Glomerular endothelial cell (primary cell): ENCODE measurements around the gene DSE. TPM values are rescaled to one million over a fixed set of nuclear protein-coding genes. Genes with fewer than 3 reads are reported as not detected.

Source experiments
- DNase-seq: peaks from one replicate; pipeline ENCODE4 v3.0.0-alpha.2; 2011; ENCODE audit warnings: low read depth, low spot score; ENCODE audit errors: extremely low read depth
- total RNA-seq: library from RNA; depleted of rRNA; stranded (reverse); fragments of >200 nt; gene quantifications from 2 replicates; pipeline ENCODE4 v1.2.3, GENCODE V29; 2015

The DSE gene
- total RNA-seq, 1 donor from 2014 or later = 21.5 TPM

DNA sequence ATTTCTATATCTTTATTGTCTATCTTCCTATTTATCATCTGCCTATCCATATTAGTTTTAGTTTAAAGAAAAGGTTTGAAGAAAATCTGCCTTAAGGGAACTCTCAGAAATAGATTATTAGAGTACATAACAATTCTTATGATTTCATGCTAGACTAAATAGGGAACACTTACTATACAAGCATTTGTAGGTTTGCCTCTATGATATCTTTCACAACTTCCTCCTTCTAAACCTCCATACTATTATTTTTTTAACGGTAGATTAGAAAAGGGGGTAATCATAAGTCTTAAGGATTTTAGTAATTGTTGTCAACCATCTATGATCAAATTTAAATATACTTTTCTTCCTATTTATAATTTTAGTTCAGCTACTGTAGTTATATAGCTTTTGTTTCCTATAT is 11.6 kb upstream of the DSE start:
- DNase-seq = no peak

DNA sequence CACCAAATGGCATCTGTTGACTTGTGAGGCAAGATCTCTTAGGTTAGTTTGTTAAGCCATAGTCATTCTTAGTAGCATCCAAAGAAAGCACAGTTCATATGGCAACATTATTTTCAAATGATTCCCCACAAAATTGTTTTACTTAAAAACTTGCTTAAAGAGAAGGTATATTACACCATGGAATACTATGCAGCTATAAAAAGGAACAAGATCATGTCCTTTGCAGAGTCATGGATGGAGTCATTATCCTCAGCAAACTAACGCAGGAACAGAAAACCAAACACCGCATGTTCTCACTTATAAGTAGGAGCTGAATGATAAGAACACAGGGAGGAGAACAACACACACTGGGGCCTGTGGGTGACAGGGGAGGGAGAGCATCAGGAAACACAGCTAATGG is 10.9 kb upstream of the DSE start:
- no peak for DNase-seq

DNA sequence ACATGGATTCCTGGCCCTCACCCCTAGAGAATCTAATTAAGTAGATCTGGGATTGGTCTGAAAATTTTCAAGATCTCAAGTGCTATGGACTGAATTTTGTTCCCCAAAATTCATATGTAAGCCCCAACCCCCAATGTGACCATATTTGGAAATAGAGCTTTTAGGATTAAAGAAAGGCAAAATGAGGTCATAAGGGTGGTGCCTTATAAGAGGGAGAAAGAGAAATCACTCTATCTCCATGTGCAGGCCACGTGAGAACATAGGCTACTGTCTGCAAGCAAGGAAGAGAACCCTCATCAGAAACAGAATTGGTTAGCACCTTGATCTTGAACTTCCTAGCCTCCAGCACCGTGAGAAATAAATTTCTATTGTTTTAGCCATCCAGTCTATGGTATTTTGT is 8.5 kb upstream of the DSE start:
- DNase-seq = no peak

DNA sequence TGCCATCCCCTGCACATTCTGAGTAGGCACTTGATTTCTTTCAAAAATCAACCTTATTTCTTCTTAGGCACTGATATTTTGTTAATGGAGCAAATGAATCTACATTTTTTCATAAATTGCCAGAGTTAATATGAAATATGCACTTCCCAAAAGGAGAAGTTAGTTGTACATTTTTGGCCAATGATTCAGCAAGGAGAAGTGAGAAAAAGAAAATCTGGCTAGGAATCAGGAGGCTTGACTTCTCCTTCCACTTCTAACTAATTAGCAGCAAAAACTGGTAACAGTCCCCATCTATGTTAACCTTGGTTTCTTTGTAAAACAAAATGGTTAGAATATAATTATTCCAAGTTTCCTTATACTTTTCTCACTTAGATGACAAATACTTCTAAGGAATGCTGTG is 7.0 kb upstream of the DSE start:
- no peak for DNase-seq

DNA sequence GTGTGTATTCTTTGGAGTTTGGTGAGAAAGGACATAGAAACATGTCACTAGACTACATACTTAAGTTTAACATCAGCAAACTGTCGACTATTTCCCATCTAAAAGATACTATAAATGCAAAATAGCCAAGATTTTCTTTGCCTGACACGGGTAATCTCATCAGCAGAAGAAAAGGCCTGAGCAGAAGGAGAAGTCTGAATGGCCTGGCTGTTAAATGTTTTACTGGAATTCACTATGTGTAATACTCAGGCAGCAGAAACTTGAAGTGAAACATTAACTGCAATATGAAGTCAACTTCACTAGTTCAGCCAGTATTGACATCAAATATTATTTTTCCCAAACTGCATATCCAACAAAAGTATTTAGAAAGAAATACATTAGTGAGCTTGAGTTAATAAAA is 6.4 kb upstream of the DSE start:
- no peak for DNase-seq

DNA sequence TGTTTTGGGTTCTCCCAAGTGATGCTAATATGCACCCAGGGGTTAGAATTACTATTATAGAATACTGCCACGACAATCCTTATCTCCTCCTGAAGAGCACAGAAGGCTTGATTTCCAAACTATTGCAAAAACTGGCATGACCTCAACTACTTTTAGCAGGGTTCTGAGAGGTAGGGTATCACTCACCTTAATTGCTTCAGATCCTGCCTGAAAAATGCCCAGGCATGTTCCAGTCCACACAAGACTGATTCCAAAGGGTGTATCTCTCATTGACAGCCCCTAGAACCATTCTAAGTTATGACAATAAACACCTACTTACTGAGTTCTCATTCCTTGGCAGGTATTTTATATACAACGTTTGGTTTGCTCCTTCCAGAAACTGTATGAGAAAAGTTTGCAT is 5.0 kb upstream of the DSE start:
- no peak for DNase-seq

DNA sequence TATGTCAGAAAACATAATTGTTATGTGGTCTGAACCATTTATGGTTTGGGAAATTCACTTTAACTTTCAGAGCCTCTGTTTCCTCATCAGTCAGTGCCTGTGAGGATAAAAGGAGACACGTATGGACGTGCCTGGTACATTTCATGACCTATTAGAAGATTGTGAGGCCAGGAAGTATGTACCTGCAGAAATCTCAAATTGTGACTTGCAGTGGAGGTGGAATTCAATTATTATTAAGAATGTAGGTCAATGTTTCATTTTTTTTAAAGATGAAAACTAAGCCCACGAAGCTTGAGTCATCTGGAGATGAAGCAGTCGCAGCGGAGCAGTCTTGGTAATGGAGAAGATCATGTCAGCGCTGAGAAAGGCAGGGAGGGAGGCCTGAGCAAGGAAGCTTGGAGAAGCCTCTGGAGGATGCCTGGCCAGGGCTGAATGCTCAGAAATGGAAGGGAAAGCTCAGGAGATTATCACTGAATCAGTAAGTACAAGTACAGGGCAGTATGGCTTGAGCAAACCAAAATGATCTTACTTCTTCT is 3.9 kb upstream of the DSE start:
- DNase-seq = no peak

DNA sequence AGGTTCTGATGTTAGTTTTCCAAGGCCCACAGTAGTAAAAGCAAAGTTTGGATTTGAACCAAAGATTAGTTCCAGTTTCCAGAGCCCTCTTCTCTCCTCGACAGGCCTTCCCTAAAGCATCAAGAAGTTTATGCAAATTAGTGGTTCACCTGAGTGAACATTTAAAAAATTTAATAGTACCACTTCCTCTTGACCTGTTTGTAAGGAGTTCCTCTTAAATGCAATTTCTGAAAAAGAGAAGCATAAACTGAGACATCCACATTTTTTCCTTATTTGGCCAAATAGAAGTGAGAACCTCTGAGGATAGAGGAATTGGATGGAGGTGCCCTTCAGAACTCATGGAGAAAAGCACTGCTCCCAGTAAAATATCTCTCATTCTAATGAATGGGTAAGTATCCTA is 1.2 kb upstream of the DSE start:
- no peak for DNase-seq

DNA sequence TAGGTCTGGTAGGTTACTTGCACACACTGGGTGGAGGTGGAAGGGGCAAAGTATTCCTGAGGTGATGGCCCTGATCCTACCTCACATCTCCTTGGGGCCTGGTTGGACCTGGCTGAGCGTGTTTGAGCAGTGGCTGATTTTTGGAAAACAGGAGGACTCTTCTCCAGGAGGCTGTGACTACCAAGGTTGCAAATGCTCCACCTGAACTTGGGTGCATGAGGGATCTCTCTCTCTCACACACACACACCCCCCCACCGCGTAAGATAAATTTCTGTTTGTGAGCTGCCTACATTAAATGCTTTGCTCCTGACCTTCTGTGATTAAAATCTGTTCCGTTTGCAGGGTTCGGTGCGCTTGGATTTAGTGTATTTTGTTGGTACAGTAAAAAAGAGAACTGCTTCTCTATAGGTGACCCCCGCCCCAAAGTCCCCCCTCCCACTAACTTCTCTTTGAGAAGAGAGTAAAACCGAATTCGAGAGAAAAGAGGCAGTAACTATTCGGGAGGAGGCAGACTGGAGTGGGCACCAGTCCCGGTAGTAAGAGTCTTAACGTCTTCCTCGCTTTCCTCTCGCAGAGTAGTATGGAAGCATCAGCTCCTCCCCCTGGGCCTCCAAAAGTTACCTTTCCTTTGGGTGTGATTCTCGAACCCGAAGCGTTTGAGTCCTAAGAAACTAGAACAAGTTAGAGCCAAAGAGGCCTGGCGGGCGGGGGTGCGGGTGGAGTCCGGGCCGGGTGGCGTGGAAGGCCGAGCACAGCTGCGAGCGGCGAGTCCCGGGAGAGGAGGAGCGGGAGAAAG is 585 bp upstream of the DSE start:
- DNase-seq = no peak

DNA sequence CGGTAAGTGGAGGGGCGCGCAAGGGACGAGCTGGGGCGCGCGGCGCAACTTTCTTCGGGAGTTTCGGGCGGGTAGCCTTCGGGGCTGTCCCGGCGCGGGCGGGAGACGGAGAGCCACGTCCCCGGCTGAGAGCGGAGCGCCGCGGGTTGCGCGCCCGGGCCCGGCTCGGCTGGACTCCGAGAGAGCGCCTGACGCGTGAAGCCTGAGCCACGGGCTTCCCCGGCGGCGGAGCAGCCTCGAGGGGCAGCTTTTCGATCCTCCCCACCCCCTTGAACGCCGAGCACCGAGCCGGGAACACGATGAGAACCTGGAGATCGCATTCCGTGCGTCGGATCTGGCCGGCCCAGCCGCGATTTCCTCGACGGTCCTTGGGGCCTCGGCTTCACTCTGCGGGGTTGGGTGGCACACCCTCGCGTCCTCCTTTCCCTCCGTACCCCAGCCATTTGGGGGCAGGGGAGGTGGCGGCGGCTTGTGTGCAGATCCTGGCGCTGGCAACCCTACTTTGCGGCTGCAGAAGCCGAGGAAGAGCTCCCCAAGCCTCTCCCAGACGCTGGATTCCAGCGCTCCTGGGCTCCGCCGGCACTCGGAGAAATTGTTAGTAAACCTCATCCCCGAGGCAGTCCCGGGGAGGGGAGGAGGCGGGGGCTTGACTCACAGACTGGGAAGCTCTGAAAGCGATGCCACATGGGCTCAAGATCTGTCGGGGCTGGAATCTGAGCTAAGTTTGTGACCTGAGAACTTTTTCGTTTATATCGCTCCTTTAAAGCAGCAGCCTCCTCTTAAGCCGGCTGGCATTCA is 572 bp downstream of the DSE start:
- peak; percentile 39 for DNase-seq

DNA sequence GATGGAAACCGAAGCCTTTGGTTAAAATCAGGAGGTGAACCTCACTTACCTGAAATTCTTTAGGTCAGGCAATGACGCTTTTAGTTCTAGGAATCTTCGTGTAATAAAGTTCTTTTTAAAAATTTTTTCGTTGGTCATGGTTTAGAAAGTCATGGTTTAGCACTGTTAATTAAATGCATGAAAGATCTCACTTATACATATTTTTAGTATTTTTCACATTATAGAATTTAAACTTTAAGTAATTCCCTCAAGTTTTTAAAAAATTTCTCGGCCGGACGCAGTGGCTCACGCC is 1.1 kb downstream of the DSE start:
- no peak for DNase-seq

DNA sequence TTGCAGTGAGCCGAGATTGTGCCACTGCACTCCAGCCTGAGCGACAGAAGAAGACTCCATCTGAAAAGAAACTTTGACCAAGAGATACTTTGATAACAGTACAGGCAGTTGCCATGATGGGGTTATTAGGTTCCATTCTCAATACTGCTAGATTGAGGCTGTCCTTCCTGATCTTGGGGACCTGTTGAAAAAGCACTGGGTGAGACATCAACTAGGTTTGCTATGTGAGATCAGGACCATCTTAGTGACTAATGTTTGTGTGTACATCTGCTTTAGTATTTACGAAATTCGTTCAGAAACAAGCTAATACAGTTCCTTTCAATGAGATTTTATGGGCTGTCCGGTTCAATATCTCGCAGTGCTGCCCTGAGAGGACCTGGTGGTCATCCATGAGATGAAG is 2.6 kb downstream of the DSE start:
- DNase-seq = no peak

DNA sequence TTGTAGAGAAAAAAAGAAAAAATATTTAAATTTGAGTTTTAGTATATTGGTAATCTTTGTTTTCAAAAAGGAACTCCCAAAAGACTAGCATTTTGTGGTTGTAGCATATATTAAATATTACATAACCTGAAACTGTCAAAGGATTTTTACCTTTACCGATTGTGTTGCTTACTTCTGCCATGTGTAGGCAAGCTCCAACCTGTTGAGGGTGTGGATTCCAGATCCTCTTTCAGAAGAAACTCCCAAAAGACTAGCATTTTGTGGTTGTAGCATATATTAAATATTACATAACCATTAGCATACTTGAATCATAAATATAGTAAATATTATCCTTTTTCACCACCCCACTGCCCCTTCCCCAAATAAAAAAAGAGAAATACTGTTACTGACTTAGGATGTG is 3.2 kb downstream of the DSE start:
- no peak for DNase-seq

DNA sequence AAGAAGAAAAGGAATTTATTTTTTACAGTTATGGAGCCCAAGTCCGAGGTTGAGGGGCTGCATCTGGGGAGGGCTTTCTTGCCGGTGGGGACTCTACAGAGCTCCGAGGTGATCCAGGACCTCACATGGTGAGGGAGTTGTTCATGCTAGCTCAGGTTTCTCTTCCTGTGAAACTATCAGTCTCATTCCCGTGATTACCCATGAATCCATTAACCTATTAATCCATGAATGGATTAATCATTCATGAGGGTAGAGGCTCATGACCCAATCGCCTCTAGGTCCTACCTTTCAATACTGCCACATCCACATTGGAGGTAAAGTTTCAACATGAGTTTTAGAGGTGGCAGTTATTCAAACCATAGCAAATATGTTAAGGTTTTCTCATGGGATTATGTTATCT is 3.8 kb downstream of the DSE start:
- no peak for DNase-seq

DNA sequence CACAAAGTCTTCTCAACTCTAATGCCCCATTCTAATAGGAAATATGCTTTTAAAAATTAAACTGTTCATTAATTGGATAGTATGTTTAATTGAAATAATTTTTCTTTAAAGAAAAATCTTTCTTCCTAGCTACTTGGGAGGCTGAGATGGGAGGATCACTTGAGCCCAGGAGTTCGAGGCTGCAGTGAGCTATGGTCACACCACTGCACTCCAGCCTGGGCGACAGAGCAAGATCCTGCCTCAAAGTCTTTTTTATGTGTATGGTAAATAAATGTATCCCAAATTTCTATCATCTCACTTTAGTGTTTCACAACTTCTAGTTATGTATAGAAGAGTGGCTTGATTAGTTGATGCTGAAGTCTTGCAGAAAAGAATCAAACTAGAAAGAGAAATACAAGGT is 4.5 kb downstream of the DSE start:
- DNase-seq = no peak

DNA sequence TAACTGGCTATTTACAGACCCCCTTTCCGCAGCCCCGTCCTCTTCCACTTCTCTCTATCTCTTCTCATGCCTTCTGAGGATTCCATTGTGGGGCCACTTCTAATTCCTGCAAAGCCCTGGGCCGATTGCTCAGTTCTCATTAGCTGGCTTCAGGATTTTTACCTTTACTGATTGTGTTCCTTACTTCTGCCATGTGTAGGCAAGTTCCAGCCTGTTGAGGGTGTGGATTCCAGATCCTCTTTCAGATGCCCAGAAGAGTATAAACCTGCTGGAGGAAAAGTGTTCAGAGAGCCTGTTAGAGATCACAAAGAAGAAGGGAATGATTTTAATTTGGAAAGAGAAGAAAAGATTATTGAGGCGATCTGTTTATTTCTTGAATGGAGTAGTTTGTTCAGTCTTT is 5.4 kb downstream of the DSE start:
- DNase-seq = no peak

DNA sequence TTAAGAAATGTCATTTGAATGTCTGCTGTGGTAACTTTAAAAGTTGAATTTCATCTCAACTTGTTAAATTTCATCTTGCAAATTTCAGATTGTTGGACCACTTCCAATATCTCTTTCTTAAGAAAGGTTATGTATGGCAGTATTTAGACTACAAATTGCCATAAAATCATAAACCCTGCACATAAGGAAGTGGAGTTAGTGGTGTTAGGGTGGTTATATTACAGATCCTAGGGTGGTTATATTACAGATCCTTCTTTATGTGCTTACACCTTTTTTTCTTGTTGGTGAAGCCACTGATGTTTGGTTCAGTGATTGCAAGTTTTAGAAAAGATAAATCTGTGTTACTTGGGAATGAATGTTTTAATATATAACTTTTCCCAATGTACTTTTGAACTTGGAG is 9.0 kb downstream of the DSE start:
- DNase-seq = no peak

DNA sequence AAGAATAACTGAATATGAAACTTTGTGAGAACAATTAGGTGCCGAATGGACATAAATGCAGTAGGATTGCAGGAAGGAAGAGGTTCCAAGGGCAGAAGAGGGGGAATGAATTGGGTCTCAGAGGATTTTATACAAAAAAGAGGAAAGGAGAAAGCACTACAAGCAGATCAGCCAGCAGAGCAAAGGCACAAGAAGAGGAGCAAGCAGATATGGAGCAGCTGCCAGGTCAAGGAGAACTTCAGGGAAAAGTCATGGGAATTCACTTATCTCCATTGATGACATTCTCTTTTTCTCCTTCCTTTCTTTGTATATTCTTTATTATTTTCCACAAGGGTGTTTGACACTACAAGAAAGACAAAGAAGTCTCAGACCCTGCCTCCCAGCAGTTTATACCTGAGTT is 9.6 kb downstream of the DSE start:
- no peak for DNase-seq

DNA sequence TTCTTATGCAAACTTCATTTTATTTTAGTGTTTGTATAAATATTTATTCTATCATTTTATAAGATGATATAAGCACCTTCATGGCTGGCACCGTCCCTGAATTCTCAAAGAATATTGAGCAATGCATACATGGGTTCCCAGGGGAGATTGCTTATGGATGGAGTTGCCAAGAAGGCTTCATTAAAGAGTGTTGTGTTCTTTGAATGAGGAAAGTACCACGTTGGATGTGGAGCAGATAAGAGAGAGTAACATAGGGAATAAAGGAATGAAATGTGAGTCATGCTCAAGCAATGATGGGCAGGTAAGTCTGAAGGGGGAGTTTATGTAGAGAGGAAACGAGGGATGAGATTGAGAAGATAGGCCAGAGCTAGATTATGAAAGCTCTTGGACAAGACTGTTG is 10.3 kb downstream of the DSE start:
- DNase-seq = no peak

DNA sequence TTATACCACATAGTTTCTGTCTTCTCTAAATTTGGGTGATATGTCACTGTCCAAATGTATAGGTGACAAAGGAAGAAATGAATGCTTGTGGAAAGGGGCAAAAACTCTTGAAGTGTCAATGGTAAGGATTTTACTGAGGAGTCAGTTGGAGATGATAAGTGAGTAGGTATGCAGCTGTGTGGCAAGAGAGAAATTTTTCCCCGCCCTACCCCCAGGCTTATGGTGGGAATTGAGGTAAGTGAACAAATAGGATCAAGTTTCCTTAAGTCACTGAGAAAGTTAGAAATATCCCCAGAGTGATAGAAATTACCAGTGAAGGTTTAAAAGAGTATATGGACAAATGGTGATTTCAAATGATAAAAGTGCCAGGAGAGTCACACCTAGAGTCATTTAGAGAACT is 11.8 kb downstream of the DSE start:
- DNase-seq = no peak

DNA sequence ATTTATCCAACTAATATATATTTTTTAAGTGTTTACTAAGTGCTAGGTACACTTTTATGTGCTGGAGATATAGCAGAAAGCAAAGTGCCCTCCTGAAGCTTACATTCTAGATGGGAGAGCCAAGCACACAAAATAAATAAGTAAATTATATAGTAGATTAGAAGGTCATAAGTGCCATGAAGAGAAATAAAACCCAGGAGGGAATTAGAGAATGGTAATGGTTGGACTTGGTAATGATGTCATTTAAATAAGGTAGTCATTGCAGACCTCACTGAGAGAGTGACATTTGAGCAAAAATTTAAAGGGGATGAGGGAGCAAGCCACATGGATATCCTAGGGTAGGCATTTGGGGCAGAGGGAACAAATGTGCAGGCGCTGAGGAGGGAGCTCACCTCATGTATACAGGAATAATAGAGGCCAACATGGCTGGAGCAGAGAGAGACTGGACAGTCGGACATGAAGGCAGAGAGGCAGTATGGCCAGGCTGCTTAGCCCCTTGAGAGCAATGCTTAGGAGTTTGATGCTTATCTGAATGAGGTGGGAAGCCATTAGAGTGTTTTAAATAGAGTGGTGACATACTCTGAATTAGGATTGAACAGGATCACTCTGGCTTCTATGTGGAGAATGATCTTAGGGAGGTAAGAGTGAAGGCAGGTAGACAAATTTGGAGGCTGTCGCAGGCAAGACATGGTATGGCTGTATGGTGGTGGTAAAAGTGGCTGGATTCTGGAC is 14.1 kb downstream of the DSE start:
- DNase-seq = no peak

DNA sequence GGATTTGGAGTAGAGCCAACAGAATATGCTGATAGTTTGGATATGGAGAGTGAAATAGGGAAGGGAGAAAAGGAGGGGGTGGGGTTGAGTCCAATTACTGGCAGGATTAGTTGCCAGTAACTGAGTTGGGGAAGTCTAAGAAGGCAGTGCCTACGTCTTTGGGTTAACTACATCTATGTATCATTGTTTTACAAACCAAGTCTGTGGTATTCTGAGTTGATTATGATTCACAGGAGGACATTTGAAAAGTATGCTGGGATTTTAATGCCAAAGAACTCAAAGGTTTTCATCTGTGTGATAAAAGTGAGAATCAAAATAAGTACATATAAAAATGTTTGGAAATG is 14.7 kb downstream of the DSE start:
- DNase-seq = no peak
